8988T (cell line): ENCODE measurements around the gene FYB1.

Source experiments
- DNase-seq: peaks from one replicate; pipeline ENCODE4 v3.0.0; 2011

The FYB1 gene

DNA sequence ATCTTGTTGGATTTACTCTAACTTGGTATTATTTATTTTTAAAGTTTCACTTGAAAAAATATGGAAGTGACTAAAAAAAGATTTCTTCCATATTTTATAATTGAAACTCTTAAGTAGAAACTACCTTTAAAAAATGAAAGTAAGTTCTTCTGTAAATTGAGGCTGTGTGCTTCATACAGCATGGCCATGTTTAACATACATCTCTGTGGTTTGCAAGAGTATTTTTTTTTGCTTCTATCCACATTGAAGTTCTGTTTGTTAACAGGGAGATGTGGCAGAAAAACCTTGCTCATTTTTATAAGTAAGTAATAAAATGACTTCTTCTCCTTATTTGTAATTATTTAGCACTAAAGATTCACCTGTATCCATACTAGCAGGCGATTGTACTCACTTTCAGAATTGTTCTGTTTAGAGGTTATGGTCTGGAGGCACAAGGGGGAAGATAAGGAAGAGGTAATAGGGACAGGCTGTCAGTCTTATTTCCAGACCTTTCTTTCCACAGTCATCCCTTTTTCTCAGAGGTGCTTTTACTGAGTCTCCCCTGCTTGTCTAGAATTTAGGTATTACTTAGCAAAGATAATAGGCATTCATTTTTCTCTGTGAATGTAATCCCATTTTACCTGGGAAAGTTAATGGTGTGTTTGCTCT lies 16.0 kb downstream of the FYB1 start:
- no peak for DNase-seq

DNA sequence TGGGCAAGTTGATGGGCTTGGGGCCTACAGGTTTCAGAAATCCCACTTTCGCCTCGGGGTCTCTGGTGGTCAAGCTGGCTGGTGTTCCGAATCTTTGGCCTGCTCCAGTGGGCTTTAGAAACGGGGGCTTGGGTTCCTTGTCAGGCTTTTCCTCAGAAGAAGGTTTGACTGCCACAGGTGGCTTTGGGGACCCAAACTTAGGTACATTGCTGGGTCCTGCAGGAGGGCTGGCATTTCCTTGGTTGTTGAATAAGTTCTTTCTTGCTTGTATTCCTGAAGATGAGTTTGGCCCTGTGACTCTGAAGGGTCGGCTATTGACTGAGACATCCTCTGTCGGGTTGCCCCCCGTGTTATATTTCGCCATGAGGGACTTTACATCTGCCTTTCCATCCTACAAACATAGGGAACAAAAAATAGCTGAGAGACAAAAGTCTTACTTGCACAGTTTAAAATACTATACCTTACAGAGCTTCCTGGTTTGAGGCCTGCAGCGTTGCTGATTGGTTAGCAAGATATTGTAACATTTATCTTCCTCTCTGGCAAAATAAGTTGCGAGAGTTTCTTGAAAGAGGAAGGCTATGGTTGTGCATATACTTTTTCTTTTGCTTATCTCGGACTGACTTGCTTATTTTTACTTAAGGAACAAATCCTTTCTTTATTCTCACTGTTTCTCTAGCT lies 16.6 kb downstream of the FYB1 start:
- DNase-seq = no peak

DNA sequence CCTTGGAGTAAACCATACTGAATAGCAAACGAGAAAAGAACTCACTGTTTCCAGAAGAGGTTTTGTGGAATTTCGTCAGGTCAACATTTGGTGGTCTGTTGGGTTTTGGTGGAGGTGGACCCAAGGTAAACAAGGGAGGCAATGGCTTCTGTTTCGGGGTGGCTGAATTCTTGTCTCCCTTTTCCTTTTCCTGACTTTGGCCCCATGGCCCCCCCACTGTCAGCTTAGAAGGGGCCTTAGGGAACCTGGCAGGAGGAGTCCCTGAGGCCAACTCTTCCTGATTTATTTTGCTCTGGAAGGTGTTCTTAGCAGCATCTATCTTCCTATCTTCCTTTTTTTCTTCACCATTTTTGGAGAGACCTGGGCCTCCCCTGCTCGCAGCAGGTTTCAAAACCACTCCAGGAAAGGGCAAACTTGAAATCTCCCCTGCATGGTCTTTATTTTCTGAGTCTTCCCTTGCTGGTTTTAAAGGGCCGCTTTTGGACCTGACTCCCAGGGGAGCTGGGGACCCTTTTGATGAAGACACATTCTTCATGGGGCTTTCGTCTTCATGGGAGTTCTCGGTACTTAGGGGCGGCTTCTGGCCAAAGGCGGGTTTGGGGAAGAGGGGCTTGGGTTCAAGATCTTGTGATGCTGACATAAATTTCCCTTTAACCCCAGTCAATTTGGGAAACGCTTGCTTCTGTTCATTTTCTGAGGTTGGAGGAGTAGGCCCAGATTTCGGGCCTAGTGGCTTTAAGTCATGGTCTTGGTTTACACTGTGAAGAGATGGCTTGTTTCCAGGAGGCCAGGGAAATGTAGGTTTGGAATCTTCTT lies 17.4 kb downstream of the FYB1 start:
- no peak for DNase-seq

DNA sequence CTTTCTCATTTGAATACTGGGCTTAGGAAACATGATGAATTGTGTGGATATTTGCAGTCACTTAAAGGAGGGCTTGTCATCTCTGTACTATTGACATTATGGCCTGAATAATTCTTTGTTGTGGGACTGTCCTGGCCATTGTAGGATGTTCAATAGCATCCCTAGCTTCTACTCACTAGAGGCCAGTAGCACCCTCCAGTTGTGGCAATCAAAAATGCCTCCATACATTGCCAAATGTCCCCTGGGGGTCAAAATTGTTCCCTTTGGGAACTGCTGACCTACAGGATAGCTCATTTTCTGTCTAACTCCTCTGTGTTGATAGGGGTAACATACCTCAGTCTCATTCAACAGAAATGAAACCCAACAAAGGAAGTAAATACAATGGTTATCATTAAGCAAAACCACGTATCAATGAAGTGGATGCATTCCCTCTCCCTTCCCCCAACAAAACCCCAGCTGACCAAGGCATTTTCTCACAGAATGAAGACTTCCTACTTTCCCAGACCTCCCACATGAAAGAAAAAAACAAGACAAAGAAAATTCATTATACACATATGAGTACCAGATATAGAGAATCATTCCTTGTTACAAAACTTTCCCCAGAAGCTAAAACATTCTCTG lies 18.1 kb downstream of the FYB1 start:
- no peak for DNase-seq

DNA sequence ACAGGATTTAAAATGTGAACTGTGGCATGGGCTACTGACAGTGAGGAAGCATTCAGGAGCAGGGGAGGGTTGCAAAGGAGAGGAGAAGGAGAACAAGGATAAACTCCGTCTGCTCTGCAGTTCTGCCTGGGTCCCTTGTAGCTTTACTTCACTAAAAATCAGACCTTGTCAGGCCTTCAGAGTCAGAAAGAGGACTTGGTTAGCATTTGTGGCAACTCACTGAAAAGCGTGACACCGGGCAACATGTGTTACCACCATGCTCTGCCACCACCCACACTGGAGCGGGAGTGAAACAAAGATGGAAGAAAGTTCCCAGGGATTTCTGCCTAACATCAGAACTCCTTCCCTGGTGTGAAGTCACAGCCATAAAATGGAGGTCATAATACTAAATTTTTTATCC lies 19.3 kb downstream of the FYB1 start:
- DNase-seq = no peak

DNA sequence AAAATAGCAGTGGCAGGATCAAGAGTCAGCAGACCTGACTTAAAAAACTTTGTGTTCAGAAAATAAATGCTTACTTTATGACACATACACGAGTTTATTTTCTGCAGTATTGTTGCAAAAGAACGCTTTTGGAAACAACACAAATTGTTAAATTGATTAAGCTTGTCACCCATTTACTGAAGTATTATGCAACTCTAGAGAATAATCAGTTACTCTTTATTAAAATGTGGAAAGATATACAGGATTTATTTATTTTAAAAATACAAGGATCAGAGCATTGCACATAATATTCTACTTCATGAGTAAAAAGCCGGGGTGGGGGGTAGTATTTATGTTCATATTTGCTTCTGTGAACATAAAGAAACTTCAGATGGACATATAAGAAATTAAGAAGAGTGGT lies 20.0 kb downstream of the FYB1 start:
- no peak for DNase-seq

DNA sequence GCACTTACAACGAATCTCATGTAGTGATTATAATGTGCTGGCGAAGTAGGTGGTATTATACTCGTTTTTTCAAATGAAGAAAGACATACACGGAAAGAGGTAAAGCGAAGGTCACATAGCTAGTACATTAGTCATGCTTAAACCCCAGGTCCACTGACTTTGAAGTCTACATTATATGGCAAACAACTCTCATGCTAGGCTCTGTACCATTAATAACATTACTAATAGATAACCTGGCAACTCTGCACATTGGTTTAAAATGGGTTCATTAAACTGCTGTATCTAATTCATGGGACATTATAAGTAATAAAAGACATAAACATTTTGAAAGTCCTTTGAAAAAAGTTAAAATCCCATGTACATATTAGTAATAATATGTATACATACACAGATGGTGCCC lies 21.2 kb downstream of the FYB1 start:
- DNase-seq = no peak

DNA sequence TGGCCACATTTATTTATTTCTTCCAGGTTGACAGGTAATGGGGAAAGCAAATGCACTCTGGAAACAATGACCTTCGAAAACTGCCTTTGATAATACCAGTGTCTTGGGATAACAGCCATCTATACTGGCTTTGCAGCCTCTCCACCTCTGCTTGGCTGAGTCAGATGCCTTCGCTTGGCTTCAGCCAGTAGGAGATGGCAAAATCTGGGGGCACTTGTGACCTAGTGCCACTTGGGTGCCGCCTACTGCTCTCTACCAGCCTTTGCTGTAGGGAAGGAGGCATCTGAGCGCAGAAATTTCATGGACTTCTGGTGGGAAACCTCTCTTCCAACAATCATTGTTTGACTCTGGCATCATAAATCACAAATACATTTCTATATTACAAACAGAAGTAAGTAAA lies 21.8 kb downstream of the FYB1 start:
- DNase-seq = no peak

DNA sequence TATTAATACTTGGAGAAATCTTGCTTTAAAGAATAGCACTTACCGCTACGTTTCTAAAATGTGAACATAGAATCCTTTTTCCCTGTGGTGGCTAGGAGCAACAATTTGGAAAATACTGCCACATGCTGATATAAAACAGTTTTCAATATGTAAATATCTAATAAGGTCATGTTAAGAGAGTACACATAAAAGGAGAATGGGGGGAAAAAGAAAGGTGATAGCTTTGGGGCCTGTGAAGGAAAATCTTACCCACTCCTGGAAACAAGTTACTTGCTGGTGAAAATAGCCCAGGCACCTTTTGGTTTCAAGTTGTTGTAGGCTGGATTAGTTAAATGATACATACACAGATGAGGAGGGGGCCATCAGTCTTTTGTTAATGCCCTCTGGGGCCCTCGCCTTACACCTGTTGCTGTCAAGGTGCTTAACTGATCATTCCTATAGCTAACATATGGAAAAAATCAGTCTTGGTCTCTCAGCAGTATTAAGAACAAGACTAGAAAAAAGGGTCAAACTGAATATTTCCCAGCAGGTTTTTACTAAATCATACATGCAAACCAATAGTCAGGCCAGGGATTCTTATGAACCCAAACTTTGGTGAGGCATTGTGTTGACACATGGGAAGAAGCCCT lies 24.1 kb downstream of the FYB1 start:
- DNase-seq = no peak

DNA sequence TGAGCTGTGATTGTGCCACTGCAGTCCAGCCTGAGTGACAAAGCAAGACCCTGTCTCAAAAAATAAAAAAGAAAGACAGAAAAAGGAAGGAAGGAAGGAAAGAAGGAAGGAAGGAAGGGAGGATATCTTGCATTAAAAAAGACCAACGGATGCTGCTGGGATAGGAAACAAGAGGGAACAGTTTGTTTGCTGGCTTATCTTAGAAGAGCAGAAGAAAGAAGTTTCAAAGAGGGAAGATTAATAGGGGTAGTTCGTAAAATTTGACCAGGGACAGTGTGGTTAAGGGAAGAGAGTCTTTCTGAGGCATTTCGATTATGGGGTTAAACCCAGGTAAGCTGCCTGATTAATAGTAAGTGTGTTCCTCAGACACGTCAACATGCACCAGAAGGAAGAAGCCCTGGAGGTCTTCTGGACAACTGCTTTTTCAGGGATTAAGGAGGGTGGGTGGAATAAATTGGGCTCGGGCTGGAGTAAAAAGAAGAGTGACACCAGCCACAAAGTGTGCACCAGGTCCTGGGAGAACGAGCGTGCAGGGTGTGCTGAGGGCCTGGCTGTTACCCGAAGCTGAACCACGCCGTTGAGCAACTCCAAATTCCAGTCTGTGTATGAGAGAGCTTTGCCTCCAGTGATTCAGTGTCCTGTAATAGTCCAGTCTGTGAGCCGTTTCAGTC lies 24.8 kb downstream of the FYB1 start:
- DNase-seq = no peak

DNA sequence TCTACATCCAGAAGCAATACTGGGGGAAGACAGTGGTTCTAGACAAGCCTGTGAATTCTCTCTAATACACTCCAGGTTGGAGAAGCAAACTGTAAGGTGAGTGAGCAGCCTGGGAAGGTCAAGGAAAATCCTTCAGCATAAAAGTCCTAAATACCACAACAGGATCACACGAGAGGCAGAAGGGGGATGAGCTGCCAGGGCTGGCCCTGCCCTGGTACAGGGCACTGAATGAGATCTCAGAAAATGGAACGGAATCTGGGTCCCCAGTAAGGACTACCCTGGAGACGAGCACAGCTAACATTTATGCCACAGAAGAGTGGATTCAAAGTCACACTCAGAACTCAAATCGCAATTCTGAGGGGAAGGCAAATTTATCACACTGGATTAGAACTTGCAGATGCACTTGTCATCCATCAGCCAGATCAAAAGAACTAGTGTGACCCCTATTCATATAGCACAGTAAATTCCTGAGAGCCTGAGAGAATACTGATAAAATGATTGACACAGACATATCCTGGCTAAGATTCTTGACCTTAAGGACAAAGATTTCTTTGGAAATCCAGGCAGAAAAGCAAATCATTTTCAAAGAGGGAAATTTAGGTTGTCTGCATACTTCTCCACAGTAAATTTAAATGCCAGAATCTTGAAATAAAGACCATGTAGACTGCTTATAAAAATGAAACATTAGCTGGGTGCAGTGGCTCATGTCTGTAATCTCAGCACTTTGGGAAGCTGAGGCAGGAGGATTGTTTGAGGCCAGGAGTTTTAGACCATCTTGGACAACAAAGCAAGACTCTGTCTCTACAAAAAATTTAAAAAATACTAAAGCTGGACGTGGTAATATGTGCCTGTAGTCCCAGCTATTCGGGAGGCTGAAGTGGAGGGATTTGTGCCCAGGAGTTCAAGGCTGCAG lies 25.6 kb downstream of the FYB1 start:
- no peak for DNase-seq

DNA sequence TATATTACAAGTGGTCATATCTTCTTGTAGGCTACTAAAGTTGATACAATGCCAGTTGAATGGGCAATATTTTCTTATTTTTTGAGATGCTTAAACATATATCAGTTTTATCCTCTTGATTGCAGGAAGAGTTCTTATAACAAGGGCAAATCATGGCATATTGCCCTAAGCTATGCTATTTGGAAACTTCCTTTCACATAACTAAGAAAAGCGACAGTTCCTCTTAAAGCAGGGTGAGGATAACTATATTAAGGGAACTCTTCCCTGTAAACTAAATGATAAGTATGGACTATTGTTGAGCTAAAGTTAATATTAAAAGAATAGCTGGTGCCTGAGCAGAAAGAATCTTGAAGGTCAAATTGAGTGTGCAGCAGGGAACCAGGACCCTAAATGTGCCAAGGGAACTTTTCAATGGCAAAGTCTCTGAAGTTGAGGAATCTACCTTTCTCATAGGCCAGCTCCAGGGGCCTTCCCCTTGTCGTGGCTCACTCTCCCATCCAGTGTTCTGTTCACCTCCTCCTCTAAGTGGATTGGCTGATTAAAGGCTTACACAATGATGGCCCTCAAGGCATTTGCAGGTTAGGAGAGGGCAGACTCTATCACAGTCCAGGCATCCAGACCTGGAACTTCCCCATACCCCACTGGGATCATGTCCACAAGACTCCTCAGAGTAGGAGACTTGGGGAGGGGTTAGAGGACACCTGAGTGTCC lies 26.8 kb downstream of the FYB1 start:
- no peak for DNase-seq

DNA sequence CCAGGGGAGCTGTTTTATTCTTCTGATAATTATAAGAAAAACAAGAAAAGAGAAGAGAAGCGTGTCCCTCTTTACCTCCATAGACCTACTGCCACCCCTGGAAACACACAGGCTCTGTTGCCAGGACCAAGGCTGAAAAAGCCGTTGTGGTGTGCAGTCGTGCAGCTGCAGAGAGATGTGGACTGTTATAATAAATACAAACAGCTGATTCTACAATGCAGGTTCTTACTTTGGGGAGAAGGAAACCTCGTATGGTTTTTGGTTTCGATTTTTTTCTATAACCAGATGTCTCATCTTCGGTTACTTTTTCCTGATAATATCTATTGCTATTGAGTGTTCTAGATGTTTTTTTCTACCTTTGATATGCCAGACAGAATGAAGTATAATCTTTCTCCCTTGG lies 28.1 kb downstream of the FYB1 start:
- DNase-seq = no peak

DNA sequence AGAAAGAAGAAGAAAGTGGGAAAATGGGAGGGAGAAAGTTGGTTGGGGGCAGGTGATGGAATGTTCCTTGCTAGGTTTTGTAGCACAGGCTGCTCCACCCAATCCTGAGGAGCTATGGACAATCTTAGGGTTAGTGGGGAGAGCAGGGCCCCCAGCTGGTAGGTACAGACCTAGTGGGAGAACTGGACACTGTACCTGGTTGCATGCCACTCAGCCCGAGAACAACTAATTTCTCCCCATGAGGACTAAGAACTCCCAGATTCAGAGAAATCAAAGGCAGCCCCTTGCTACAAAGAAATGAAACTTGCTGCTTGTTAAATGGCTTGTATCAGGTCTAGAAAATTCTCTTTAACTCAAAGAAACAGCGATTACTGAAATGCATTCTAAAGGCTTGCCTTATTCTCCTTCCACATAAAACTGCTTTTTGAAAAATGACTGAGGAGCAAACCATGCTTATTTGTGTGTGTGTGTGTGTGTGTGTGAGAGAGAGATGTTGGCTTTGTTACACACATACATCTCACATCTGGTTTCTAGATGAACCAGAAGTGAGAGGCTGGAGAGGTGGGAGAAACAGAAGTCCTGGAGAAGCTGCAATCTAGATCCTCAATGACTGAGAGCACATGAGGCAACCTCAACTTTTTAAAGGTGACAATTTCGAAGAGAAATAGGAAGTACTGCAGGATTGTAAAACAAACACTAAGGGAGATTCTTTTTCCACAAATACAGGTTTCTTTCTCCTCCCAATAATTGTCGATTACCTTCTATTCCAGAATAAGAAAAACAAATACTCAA lies 28.9 kb downstream of the FYB1 start:
- DNase-seq = no peak

DNA sequence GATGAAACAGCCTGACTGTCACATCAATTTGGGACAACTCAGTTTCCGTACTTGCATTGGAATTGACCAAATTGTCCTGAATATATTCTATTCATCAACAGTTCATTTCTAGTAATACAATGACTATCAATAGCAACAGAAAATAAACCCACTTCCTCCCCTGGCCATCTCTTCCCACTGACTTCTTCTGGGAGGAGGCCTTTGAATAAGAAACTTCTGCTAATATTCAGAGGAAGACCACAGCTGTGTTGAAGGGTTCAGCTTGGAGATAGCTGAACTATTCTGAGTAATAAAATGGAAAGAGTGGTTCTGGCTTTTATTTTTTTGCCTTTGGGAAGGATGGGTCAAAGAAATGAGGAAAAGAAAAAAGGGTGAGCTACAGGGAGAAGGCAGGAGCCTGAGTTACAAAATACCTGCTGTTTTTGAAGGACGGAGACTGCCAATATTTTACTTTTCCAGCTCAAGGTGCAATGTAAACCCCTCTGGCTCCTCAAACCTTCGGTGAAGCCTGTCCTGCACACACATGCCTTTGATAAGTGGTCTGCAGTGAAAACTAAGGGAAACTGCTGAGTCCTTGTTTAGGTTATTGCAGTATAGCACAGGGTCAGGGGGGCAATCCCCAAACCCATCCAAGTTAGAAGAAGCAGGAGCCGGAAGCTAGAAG lies 29.9 kb downstream of the FYB1 start:
- DNase-seq = no peak

DNA sequence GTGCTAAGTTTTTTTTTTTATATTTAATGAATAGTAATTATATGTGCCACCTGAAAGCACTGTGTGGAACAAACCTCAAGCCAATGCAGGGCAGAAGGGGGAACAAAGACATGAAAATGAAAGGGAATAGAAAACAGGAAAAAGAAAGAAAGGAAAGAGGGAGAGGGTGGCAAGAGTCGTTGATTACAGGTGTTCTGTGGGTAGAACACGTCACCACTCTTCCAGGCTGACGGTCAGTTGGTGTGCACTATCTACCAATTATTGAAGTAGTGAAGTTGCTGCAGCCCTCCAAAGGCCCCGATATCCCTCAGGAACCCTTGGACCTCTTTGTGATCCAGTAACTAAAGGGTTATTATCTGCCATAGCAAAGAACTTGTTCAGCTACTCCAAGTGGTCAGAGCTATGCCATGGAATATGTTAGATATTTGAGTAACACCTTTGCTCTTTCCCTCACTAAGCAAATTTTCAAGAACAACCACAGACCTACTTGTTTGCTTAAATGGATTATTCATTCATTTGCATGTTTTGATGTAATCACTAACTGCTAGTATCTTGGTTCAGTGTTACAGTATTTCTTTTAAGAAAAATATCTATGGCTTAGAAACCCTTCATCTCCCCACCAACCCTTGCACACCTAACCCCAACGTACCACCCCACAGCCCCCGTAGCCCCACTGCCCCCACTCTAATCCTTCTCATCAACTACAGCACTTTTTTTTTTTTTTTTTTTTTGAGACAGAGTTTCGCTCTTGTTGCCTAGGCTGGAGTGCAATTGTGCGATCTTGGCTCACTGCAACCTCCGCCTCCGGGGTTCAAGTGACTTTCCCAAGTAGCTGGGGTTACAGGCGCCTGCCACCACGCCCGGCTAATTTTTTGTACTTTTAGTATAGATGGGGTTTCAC lies 31.3 kb downstream of the FYB1 start:
- DNase-seq = no peak

DNA sequence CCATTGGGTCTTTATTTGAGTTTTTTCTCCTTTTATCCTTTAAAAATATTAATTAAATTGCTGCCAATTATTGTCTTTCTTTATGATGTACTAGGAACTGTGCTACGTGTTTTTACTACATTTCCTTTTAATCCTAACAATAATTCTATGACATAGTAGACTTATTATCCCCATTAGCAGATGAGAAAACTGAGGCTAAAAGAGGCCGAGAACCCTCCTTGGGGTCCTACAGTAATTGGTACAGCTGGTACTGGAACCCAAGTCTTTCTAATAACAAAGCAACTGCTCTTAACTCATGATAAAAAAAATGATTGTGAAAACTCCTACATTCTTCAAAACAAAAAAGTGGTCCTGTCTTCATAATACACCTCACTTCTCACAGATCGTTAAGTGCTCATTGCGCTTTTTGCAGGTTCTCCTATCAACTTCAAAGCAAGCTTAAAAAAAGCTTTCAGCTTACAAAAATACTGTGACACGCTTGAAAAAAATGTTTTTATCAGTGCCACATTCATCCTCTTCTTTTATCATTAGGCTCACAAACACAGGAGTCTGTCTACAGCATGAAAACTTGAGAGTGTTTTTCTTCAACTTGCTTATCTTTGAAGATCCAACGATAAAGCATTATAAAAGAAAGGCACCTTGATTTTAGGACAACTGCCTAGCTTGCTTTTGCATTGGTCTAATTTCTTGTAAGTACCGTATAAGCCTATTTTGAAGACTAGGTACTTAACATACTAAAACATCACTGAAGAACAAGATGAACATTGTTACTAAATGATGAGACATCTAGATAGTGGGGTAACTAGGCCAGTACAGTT lies 32.4 kb downstream of the FYB1 start:
- DNase-seq = no peak
